ENCODE measurements around the gene HSPA9.

The HSPA9 gene

GRCh38 chr5:138553437-138554095 is 21.6 kb downstream of the HSPA9 start:
- peaks cover 14% of the 10 kb centered on the region for H3K36me3 ChIP-seq (ENCODE audit: control insufficient read depth, insufficient read depth, low read length)
- H3K79me1 ChIP-seq (ENCODE audit: low read length), result peaks cover 2% of the 10 kb centered on the region
- no peaks in the 10 kb centered on the region for H3K4me1 ChIP-seq (ENCODE audit: control insufficient read depth, low read depth, low read length)
- no peak overlapping the region for H4K5ac ChIP-seq (ENCODE audit: low read length)
- peaks cover 2% of the 10 kb centered on the region for H3K79me2 ChIP-seq (ENCODE audit: control insufficient read depth, insufficient read depth, low read length)
- H2BK120ac ChIP-seq (ENCODE audit: low read depth, low read length), result no peak overlapping the region
- H3K4me3 ChIP-seq (ENCODE audit: low read length), result no peak overlapping the region
- H2BK5ac ChIP-seq (ENCODE audit: low read length), result no peak overlapping the region
- no peak overlapping the region for H3K27ac ChIP-seq (ENCODE audit: low read depth, low read length)
- H4K8ac ChIP-seq (ENCODE audit: low read depth, low read length), result peak overlapping the region; percentile 66
- H2AK5ac ChIP-seq (ENCODE audit: low read length), result no peak overlapping the region
- no peak overlapping the region for H3K4ac ChIP-seq (ENCODE audit: low read depth, low read length)
- WGBS (ENCODE audit: extremely low coverage, insufficient coverage, low lambda C conversion rate), result no CpG with 5 or more reads among the region's 5 CpGs
- no peak overlapping the region for H2BK15ac ChIP-seq (replicated peaks; ENCODE audit: low read depth)
- no peak overlapping the region for H3K56ac ChIP-seq (ENCODE audit: low read length)
- H3K27me3 ChIP-seq (ENCODE audit: insufficient read depth, low read length, poor library complexity), result no peaks in the 10 kb centered on the region
- no peak overlapping the region for H3K9ac ChIP-seq (ENCODE audit: low read length)
- no peak overlapping the region for H3K23ac ChIP-seq (ENCODE audit: low read length)
- no peak for DNase-seq
- H3K18ac ChIP-seq (ENCODE audit: low read length), result no peak overlapping the region
- no peak overlapping the region for H3K4me2 ChIP-seq (ENCODE audit: low read length)

DNA sequence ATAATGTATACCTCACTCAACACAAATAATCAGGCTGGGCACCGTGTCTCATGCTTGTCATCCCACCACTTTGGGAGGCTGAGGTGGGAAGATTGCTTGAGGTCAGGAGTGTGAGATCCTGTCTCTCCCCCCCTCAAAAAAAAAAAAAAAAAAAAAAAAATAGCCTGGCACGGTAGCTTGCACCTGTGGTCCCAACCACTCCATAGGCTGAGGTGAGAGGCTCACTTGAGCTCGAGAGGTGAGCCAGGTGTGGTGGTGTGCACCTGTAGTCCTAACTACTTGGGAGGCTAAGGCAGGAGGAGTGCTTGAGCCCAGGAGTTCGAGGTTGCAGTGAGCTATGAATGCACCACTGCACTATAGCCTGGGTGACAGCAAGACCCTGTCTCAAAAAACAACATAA is 22.5 kb downstream of the HSPA9 start:
- no peaks in the 10 kb centered on the region for H3K4me1 ChIP-seq (ENCODE audit: control insufficient read depth, low read depth, low read length)
- H2AK5ac ChIP-seq (ENCODE audit: low read length), result no peak overlapping the region
- no peak overlapping the region for H2BK15ac ChIP-seq (replicated peaks; ENCODE audit: low read depth)
- H4K5ac ChIP-seq (ENCODE audit: low read length), result no peak overlapping the region
- DNase-seq, result no peak
- no peak overlapping the region for H3K4me3 ChIP-seq (ENCODE audit: low read length)
- peaks cover 2% of the 10 kb centered on the region for H3K79me2 ChIP-seq (ENCODE audit: control insufficient read depth, insufficient read depth, low read length)
- H4K8ac ChIP-seq (ENCODE audit: low read depth, low read length), result no peak overlapping the region
- peaks cover 12% of the 10 kb centered on the region for H3K36me3 ChIP-seq (ENCODE audit: control insufficient read depth, insufficient read depth, low read length)
- H3K27ac ChIP-seq (ENCODE audit: low read depth, low read length), result no peak overlapping the region
- H3K56ac ChIP-seq (ENCODE audit: low read length), result no peak overlapping the region
- H3K9ac ChIP-seq (ENCODE audit: low read length), result no peak overlapping the region
- H3K23ac ChIP-seq (ENCODE audit: low read length), result no peak overlapping the region
- H2BK120ac ChIP-seq (ENCODE audit: low read depth, low read length), result no peak overlapping the region
- H2BK5ac ChIP-seq (ENCODE audit: low read length), result no peak overlapping the region
- no peak overlapping the region for H3K4ac ChIP-seq (ENCODE audit: low read depth, low read length)
- no peak overlapping the region for H3K4me2 ChIP-seq (ENCODE audit: low read length)
- WGBS (ENCODE audit: extremely low coverage, insufficient coverage, low lambda C conversion rate), result no CpG with 5 or more reads among the region's 4 CpGs
- H3K18ac ChIP-seq (ENCODE audit: low read length), result no peak overlapping the region
- H3K27me3 ChIP-seq (ENCODE audit: insufficient read depth, low read length, poor library complexity), result no peaks in the 10 kb centered on the region
- peaks cover 2% of the 10 kb centered on the region for H3K79me1 ChIP-seq (ENCODE audit: low read length)

DNA sequence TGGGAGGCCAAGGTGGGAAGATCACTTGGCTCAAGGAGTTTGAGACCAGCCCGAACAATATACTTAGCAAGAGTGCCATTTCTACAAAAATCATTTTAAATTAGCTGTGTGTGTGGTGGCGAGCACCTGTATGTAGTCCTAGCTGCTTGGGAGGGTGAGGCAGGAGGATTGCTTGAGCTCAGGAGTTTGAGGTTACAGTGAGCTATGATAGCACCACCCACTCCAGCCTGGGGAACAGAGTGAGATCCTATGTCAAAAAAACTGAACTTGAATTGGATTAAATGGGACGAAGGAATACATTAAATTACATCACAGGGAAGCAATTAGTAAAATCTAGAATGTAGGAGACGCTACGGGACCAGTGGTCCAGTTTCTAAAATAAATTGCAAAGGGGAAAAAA is 25.8 kb downstream of the HSPA9 start:
- no peaks in the 10 kb centered on the region for H3K27me3 ChIP-seq (ENCODE audit: insufficient read depth, low read length, poor library complexity)
- no peak overlapping the region for H2BK15ac ChIP-seq (replicated peaks; ENCODE audit: low read depth)
- no peak overlapping the region for H3K4me3 ChIP-seq (ENCODE audit: low read length)
- no peak overlapping the region for H3K56ac ChIP-seq (ENCODE audit: low read length)
- no peak overlapping the region for H4K5ac ChIP-seq (ENCODE audit: low read length)
- H2BK120ac ChIP-seq (ENCODE audit: low read depth, low read length), result no peak overlapping the region
- no peak overlapping the region for H4K8ac ChIP-seq (ENCODE audit: low read depth, low read length)
- no peaks in the 10 kb centered on the region for H3K36me3 ChIP-seq (ENCODE audit: control insufficient read depth, insufficient read depth, low read length)
- peaks cover 21% of the 10 kb centered on the region for H3K79me2 ChIP-seq (ENCODE audit: control insufficient read depth, insufficient read depth, low read length)
- H3K23ac ChIP-seq (ENCODE audit: low read length), result no peak overlapping the region
- H2BK5ac ChIP-seq (ENCODE audit: low read length), result no peak overlapping the region
- no peak overlapping the region for H3K18ac ChIP-seq (ENCODE audit: low read length)
- H3K4me1 ChIP-seq (ENCODE audit: control insufficient read depth, low read depth, low read length), result peaks cover 4% of the 10 kb centered on the region
- peaks cover 8% of the 10 kb centered on the region for H3K79me1 ChIP-seq (ENCODE audit: low read length)
- no peak overlapping the region for H3K27ac ChIP-seq (ENCODE audit: low read depth, low read length)
- H3K4me2 ChIP-seq (ENCODE audit: low read length), result no peak overlapping the region
- H3K4ac ChIP-seq (ENCODE audit: low read depth, low read length), result no peak overlapping the region
- no CpG with 5 or more reads among the region's 5 CpGs for WGBS (ENCODE audit: extremely low coverage, insufficient coverage, low lambda C conversion rate)
- DNase-seq, result no peak
- no peak overlapping the region for H2AK5ac ChIP-seq (ENCODE audit: low read length)
- no peak overlapping the region for H3K9ac ChIP-seq (ENCODE audit: low read length)

GRCh38 chr5:138545919-138546562 is 29.2 kb downstream of the HSPA9 start:
- peaks cover 50% of the 10 kb centered on the region for H3K79me2 ChIP-seq (ENCODE audit: control insufficient read depth, insufficient read depth, low read length)
- H3K27ac ChIP-seq (ENCODE audit: low read depth, low read length), result no peak overlapping the region
- no peak overlapping the region for H2BK120ac ChIP-seq (ENCODE audit: low read depth, low read length)
- H3K4me2 ChIP-seq (ENCODE audit: low read length), result no peak overlapping the region
- H3K4me3 ChIP-seq (ENCODE audit: low read length), result no peak overlapping the region
- no peak overlapping the region for H3K56ac ChIP-seq (ENCODE audit: low read length)
- H4K5ac ChIP-seq (ENCODE audit: low read length), result no peak overlapping the region
- H2BK15ac ChIP-seq (replicated peaks; ENCODE audit: low read depth), result no peak overlapping the region
- H3K9ac ChIP-seq (ENCODE audit: low read length), result no peak overlapping the region
- H2AK5ac ChIP-seq (ENCODE audit: low read length), result no peak overlapping the region
- no peak overlapping the region for H2BK5ac ChIP-seq (ENCODE audit: low read length)
- no peak overlapping the region for H3K4ac ChIP-seq (ENCODE audit: low read depth, low read length)
- peaks cover 12% of the 10 kb centered on the region for H3K79me1 ChIP-seq (ENCODE audit: low read length)
- peaks cover 4% of the 10 kb centered on the region for H3K4me1 ChIP-seq (ENCODE audit: control insufficient read depth, low read depth, low read length)
- no peak overlapping the region for H4K8ac ChIP-seq (ENCODE audit: low read depth, low read length)
- H3K27me3 ChIP-seq (ENCODE audit: insufficient read depth, low read length, poor library complexity), result no peaks in the 10 kb centered on the region
- no peak overlapping the region for H3K23ac ChIP-seq (ENCODE audit: low read length)
- H3K18ac ChIP-seq (ENCODE audit: low read length), result no peak overlapping the region
- H3K36me3 ChIP-seq (ENCODE audit: control insufficient read depth, insufficient read depth, low read length), result no peaks in the 10 kb centered on the region
- DNase-seq, result no peak
- WGBS (ENCODE audit: extremely low coverage, insufficient coverage, low lambda C conversion rate), result no CpG with 5 or more reads among the region's 6 CpGs

- H3K27ac ChIP-seq (ENCODE audit: low read depth, low read length), result no peak overlapping the region
- H2BK5ac ChIP-seq (ENCODE audit: low read length), result no peak overlapping the region
- peak overlapping the region; percentile 83 for H3K4me2 ChIP-seq (ENCODE audit: low read length)
- no CpG with 5 or more reads among the region's 16 CpGs for WGBS (ENCODE audit: extremely low coverage, insufficient coverage, low lambda C conversion rate)
- H3K36me3 ChIP-seq (ENCODE audit: control insufficient read depth, insufficient read depth, low read length), result no peaks in the 10 kb centered on the region
- H2BK120ac ChIP-seq (ENCODE audit: low read depth, low read length), result no peak overlapping the region
- H3K27me3 ChIP-seq (ENCODE audit: insufficient read depth, low read length, poor library complexity), result no peaks in the 10 kb centered on the region
- H2AK5ac ChIP-seq (ENCODE audit: low read length), result peak overlapping the region; percentile 62
- peak; percentile 41 for DNase-seq
- H3K79me2 ChIP-seq (ENCODE audit: control insufficient read depth, insufficient read depth, low read length), result peaks cover 65% of the 10 kb centered on the region
- no peak overlapping the region for H4K5ac ChIP-seq (ENCODE audit: low read length)
- H3K23ac ChIP-seq (ENCODE audit: low read length), result no peak overlapping the region
- no peak overlapping the region for H3K4ac ChIP-seq (ENCODE audit: low read depth, low read length)
- H3K4me1 ChIP-seq (ENCODE audit: control insufficient read depth, low read depth, low read length), result peaks cover 4% of the 10 kb centered on the region
- H3K9ac ChIP-seq (ENCODE audit: low read length), result peak overlapping the region; percentile 90
- H3K79me1 ChIP-seq (ENCODE audit: low read length), result peaks cover 12% of the 10 kb centered on the region
- no peak overlapping the region for H3K18ac ChIP-seq (ENCODE audit: low read length)
- peak overlapping the region; percentile 96 for H3K56ac ChIP-seq (ENCODE audit: low read length)
- H4K8ac ChIP-seq (ENCODE audit: low read depth, low read length), result no peak overlapping the region
- H2BK15ac ChIP-seq (replicated peaks; ENCODE audit: low read depth), result no peak overlapping the region
- peak overlapping the region; percentile 92 for H3K4me3 ChIP-seq (ENCODE audit: low read length)
Observed at GRCh38 chr5:138544181-138545134, 30.7 kb downstream of the HSPA9 start.

Data from mesendoderm (in vitro differentiated cells).